PC-3 (cell line): ENCODE data around the gene SLC9A8. TPM values are rescaled to one million over a fixed set of nuclear protein-coding genes. Genes with fewer than 3 reads are reported as not detected.

Source experiments
- ATAC-seq: fragments of 200-7000 bp; cut with Tn5 transposase; 2 replicates; pipeline ENCODE4 v1.9.1; 2020; ENCODE audit warnings: mild to moderate bottlenecking, moderate library complexity
- BruUV-seq: library from RNA; stranded (reverse); fragments of 400-500 nt; replicated peaks from 2 replicates; lab custom pipeline; 2021; lab: Mats Ljungman, UMichigan
- CTCF ChIA-PET: fragments of 300-600 bp; sonication (Branson Sonifier 250); formaldehyde crosslinking; loops from one replicate; lab custom pipeline; 2022; ENCODE audit warnings: antibody characterized with exemption; lab: Charles Lee
- POLR2A ChIA-PET: fragments of 300-600 bp; sonication (Branson Sonifier 250); formaldehyde crosslinking; loops from one replicate; lab custom pipeline; 2022; ENCODE audit warnings: antibody characterized with exemption; ENCODE audit not compliant: unreplicated experiment; lab: Charles Lee
- DNase-seq: peaks from one replicate; pipeline ENCODE4 v3.0.0-alpha.2; 2015
- H2AFZ ChIP-seq: fragments of 300-600 bp; sonication (generic); 2 replicates; pipeline ENCODE4 v1.6.0; 2016; ENCODE audit warnings: antibody characterized with exemption, low read length
- H3F3A ChIP-seq: fragments of 300-600 bp; sonication (generic); one replicate; pipeline ENCODE4 v1.6.0; 2017; ENCODE audit warnings: antibody characterized with exemption, low read length, control low read depth, mild to moderate bottlenecking; ENCODE audit not compliant: unreplicated experiment
- H3K27ac ChIP-seq: fragments of 300-600 bp; sonication (generic); 2 replicates; pipeline ENCODE4 v1.5.1; 2016; ENCODE audit warnings: mild to moderate bottlenecking, low read length
- H3K27me3 ChIP-seq: fragments of 300-600 bp; sonication (generic); 2 replicates; pipeline ENCODE4 v1.6.1; 2016; ENCODE audit warnings: low read length, mixed read lengths
- H3K36me3 ChIP-seq: fragments of 300-600 bp; sonication (generic); 2 replicates; pipeline ENCODE4 v1.6.1; 2016; ENCODE audit warnings: low read depth, mixed run types, low read length, mixed read lengths
- H3K4me1 ChIP-seq: fragments of 300-600 bp; sonication (generic); 2 replicates; pipeline ENCODE4 v1.5.1; 2016; ENCODE audit warnings: low read length; ENCODE audit not compliant: insufficient read depth
- H3K4me2 ChIP-seq: fragments of 300-600 bp; sonication (generic); 2 replicates; pipeline ENCODE4 v1.6.0; 2016; ENCODE audit warnings: low read length
- H3K4me3 ChIP-seq: fragments of 300-600 bp; sonication (generic); 2 replicates; pipeline ENCODE4 v1.5.1; 2016; ENCODE audit warnings: mild to moderate bottlenecking, low read length, mixed read lengths
- H3K79me2 ChIP-seq: fragments of 300-600 bp; sonication (generic); 2 replicates; pipeline ENCODE4 v1.6.1; 2017; ENCODE audit warnings: low read length, mixed read lengths
- H3K9ac ChIP-seq: fragments of 300-600 bp; sonication (generic); 2 replicates; pipeline ENCODE4 v1.6.0; 2016; ENCODE audit warnings: mild to moderate bottlenecking, low read length
- H3K9me2 ChIP-seq: fragments of 300-600 bp; sonication (generic); replicated peaks from 2 replicates; pipeline ENCODE4 v1.6.1; 2016; ENCODE audit warnings: mixed run types, low read length, mixed read lengths
- H3K9me3 ChIP-seq: fragments of 300-600 bp; sonication (generic); 2 replicates; pipeline ENCODE4 v1.6.1; 2016; ENCODE audit warnings: low read length, mixed read lengths
- H4K20me1 ChIP-seq: fragments of 300-600 bp; sonication (generic); 2 replicates; pipeline ENCODE4 v1.6.1; 2016; ENCODE audit warnings: low read length, mixed read lengths
- CTCF ChIP-seq: fragments of 300-600 bp; sonication (generic); conservative IDR thresholded peaks from 2 replicates; pipeline ENCODE4 v1.5.1; 2017; ENCODE audit warnings: antibody characterized with exemption, low read depth, mild to moderate bottlenecking, low read length
- EZH2 ChIP-seq: fragments of 300-600 bp; sonication (generic); IDR thresholded peaks from one replicate; pipeline ENCODE4 v1.6.1; 2017; ENCODE audit warnings: antibody characterized with exemption, mild to moderate bottlenecking, low read length; ENCODE audit not compliant: unreplicated experiment
- EZH2phosphoT487 ChIP-seq: fragments of 300-600 bp; sonication (generic); IDR thresholded peaks from 2 replicates; pipeline ENCODE4 v1.6.1; 2018; ENCODE audit warnings: mild to moderate bottlenecking, antibody characterized with exemption, low read length, borderline replicate concordance
- intact Hi-C: fragments of 100-400 bp; cut with micrococcal nuclease; formaldehyde crosslinking; loops from 2 replicates; pipeline ENCODE4 v1.9.0; 2023
- total RNA-seq: library from RNA; depleted of rRNA; stranded (reverse); fragments of >200 nt; gene quantifications from 2 replicates; pipeline ENCODE4 v1.2.3, GENCODE V29; 2014

The SLC9A8 gene
- total RNA-seq, 1 experiment from 2014 or later, result 13.1 TPM

- H3K4me3 ChIP-seq, result peak overlapping the region; percentile 68; the same call in 1 of the 2 replicates
- no peaks in the 10 kb centered on the region for H3K9me3 ChIP-seq
- peaks cover 5% of the 10 kb centered on the region; the same call in 1 of the 2 replicates for H3K36me3 ChIP-seq
- intact Hi-C loops, result no loop called here
- no peak overlapping the region for H3K9ac ChIP-seq
- H4K20me1 ChIP-seq, result no peaks in the 10 kb centered on the region
- H3K4me1 ChIP-seq, result peaks cover 21% of the 10 kb centered on the region
- H2AFZ ChIP-seq, result no peak overlapping the region
- TF ChIP-seq EZH2 (no peak), CTCF (no peak), EZH2phosphoT487 (no peak)
- peak overlapping the region; percentile 80 for H3K4me2 ChIP-seq
- ChIA-PET CTCF (interaction anchor here (0.8 kb wide), 1 partner anchor 301 kb away, joined by 3 read pairs; no protein-coding TSS in a partner anchor), POLR2A (no interaction called here)
- no peaks in the 10 kb centered on the region for H3F3A ChIP-seq
- H3K27me3 ChIP-seq, result no peaks in the 10 kb centered on the region
- peak overlapping the region; percentile 22 for H3K27ac ChIP-seq
- ATAC-seq (no peak), DNase-seq (peak; percentile 28)
- no TSS peak for BruUV-seq
- H3K79me2 ChIP-seq, result peaks cover 11% of the 10 kb centered on the region
- H3K9me2 ChIP-seq, result no peaks in the 10 kb centered on the region
Measured at GRCh38 chr20:49814057-49814694, 1.5 kb downstream of the SLC9A8 start.

GRCh38 chr20:49818816-49819215, 6.2 kb downstream of the SLC9A8 start:
- BruUV-seq, result no TSS peak
- POLR2A ChIA-PET, result no interaction called here
- H3K4me2 ChIP-seq, result no peak overlapping the region
- TF ChIP-seq EZH2phosphoT487 (no peak), EZH2 (no peak), CTCF (no peak)
- ATAC-seq (no peak), DNase-seq (no peak)
- no peaks in the 10 kb centered on the region for H3K27me3 ChIP-seq
- H4K20me1 ChIP-seq, result no peaks in the 10 kb centered on the region
- no peak overlapping the region for H2AFZ ChIP-seq
- intact Hi-C loops, result no loop called here
- H3K27ac ChIP-seq, result no peak overlapping the region
- CTCF ChIA-PET, result no interaction called here
- H3K9me2 ChIP-seq, result no peaks in the 10 kb centered on the region
- peaks cover 3% of the 10 kb centered on the region for H3K79me2 ChIP-seq
- H3K4me3 ChIP-seq, result no peak overlapping the region
- no peaks in the 10 kb centered on the region for H3F3A ChIP-seq
- no peak overlapping the region for H3K9ac ChIP-seq
- peaks cover 16% of the 10 kb centered on the region for H3K36me3 ChIP-seq
- peaks cover 13% of the 10 kb centered on the region for H3K4me1 ChIP-seq
- H3K9me3 ChIP-seq, result no peaks in the 10 kb centered on the region

- Histone ChIP-seq H2AFZ (no peak overlapping the region), H3K4me2 (no peak overlapping the region), H3K27me3 (no peaks in the 10 kb centered on the region), H3K36me3 (peaks cover 19% of the 10 kb centered on the region), H3F3A (no peaks in the 10 kb centered on the region), H3K9me3 (no peaks in the 10 kb centered on the region), H3K4me3 (no peak overlapping the region), H4K20me1 (no peaks in the 10 kb centered on the region), H3K79me2 (no peaks in the 10 kb centered on the region), H3K9me2 (no peaks in the 10 kb centered on the region), H3K9ac (no peak overlapping the region), H3K27ac (no peak overlapping the region), H3K4me1 (0 out of 2 replicates have a peak, but pooled peaks cover 8% of the 10 kb centered on the region)
- DNase-seq (no peak), ATAC-seq (no peak)
- POLR2A ChIA-PET, result no interaction called here
- CTCF ChIA-PET, result no interaction called here
- no TSS peak for BruUV-seq
- TF ChIP-seq EZH2phosphoT487 (no peak), EZH2 (no peak), CTCF (no peak)
- intact Hi-C loops, result loop anchor here (5.0 kb wide), 1 partner anchor 142 kb away; no protein-coding TSS in a partner anchor
Measured at GRCh38 chr20:49819702-49820101, 7.1 kb downstream of the SLC9A8 start.
